Adrenal gland (tissue), 12 donors: ENCODE data around the gene HECA. TPM values are rescaled to one million over a fixed set of nuclear protein-coding genes. Genes with fewer than 3 reads are reported as not detected.
A peak's percentile ranks its signal among the peaks of the same experiment; 100 is the strongest.
"Not testable (repeated sequence)": the region's sequence is repeated elsewhere in the genome, so short reads cannot be mapped to it uniquely, and the experiment has no call there.

Source experiments
- DNase-seq, 7 donors: peaks; one replicate each; pipeline ENCODE4 v3.0.0-alpha.2; 2019 to 2020
- H3K27ac ChIP-seq, 5 donors: fragments of 200-600 bp; sonication (generic) in 4 of 5; 1 replicate in 3 of 5; 2 replicates in 2 of 5; pipeline versions ENCODE4 v1.5.1 to v1.8.0; 2016 to 2020; ENCODE audit warnings: mild to moderate bottlenecking in 1 of 5
- H3K27me3 ChIP-seq: fragments of 200-600 bp; 2 replicates; pipeline ENCODE4 v1.8.0; 2021
- H3K36me3 ChIP-seq, 2 donors: fragments of 200-600 bp; replicated peaks in 1 of 2; 1 replicate in 1 of 2; 2 replicates in 1 of 2; pipeline versions ENCODE4 v1.5.1 to v1.8.0; 2018 to 2022
- H3K4me1 ChIP-seq, 2 donors: fragments of 200-600 bp; replicated peaks in 1 of 2; 1 replicate in 1 of 2; 2 replicates in 1 of 2; pipeline versions ENCODE4 v1.5.1 to v1.8.0; 2018 to 2021
- H3K4me3 ChIP-seq, 4 donors: fragments of 200-600 bp; sonication (generic) in 3 of 4; one replicate each; pipeline ENCODE4 v1.5.1; 2016 to 2018
- H3K9me3 ChIP-seq, 3 donors: fragments of 200-600 bp; sonication (generic) in 1 of 3; replicated peaks in 1 of 3; 1 replicate in 2 of 3; 2 replicates in 1 of 3; pipeline versions ENCODE4 v1.5.1 to v1.8.0; 2016 to 2021
- POLR2A ChIP-seq, 2 donors: fragments of 450-650 bp; IDR thresholded peaks; one replicate each; pipeline ENCODE4 v1.6.1; 2017; ENCODE audit warnings: antibody characterized with exemption in 2 of 2, mild to moderate bottlenecking in 2 of 2, moderate library complexity in 1 of 2
- WGBS, 4 donors: extraction: QIAGEN DNeasy Blood & Tissue Kit in 2 of 4; methylation state at CpG; one replicate each; pipeline versions ENCODE4 v1.1.5 to v1.1.7; 2013 to 2017; 5-methylcytosine and 5-hydroxymethylcytosine counted together
- intact Hi-C, 2 donors: fragments of 100-400 bp; cut with DNase I; formaldehyde crosslinking; loops; one replicate each; pipeline versions ENCODE4 v1.14.1 to v1.15.0; 2022 to 2023
- polyA plus RNA-seq, 3 donors: library from polyadenylated mRNA; stranded (reverse); fragments of 200-250 nt in 2 of 3; fragments of 350-450 nt in 1 of 3; fragmentation: Illumina TruSeq in 1 of 3; extraction: RNeasy Lipid Tissue Mini Kit (QIAGEN cat#74804) in 1 of 3; gene quantifications; one replicate each; pipeline ENCODE4 v1.2.3, GENCODE V29; 2013 to 2014
- total RNA-seq, 9 donors: library from RNA; depleted of rRNA in 4 of 9; stranded (reverse); fragments of >200 nt in 4 of 9; fragments of 120-200 nt in 1 of 9; fragmentation: NEBNext Ultra II Directional in 1 of 9; extraction: Animal tissue kit (Norgen Biotek cat#: 25700) in 1 of 9; gene quantifications; one replicate each; pipeline versions ENCODE4 v1.1.0 to v1.2.4, GENCODE V29; 2013 to 2023
- TF ChIP-seq, protein P1 (sequence below), 6 experiments: fragments of 450-650 bp in 4 of 6; fragments of 200-600 bp in 2 of 6; sonication (generic) in 1 of 6; IDR thresholded peaks; 1 replicate in 5 of 6; 2 replicates in 1 of 6; pipeline versions ENCODE4 v1.5.1 to v1.8.0; 2016 to 2021; ENCODE audit warnings: antibody characterized with exemption in 6 of 6, mild to moderate bottlenecking in 2 of 6, moderate library complexity in 1 of 6
- donor health status: healthy with polysubstance abuse.
- donor health status: Bipolar disorder and iron deficiency.
- donor health status: DM: yes; HTN: yes; CAD: no.
- donor health status: DM: no; HTN: no; CAD: no.
- donor health status: DM: no; HTN: no; CAD: no.
- donor health status: DM: yes; HTN: yes; CAD: no.

Gene HECA
- total and polyA plus RNA-seq, 12 donors, result 6.5 to 30.0 (median 21.0) TPM

- Histone ChIP-seq H3K36me3 (no peaks in the 10 kb centered on the region), H3K27me3 (no peaks in the 10 kb centered on the region), H3K27ac (peak overlapping the region in 2 of 5 donors; percentile 2 to 53), H3K4me1 (peaks cover 4 to 10% of the 10 kb centered on the region in 2 donors), H3K4me3 (no peak overlapping the region), H3K9me3 (no peaks in the 10 kb centered on the region)
- intact Hi-C loops, result loop anchor here in 1 of 2 donors (10.0 kb wide), 1 partner anchor 231 kb away; no protein-coding TSS in a partner anchor
- DNase-seq, result no peak
- no peak for TF ChIP-seq POLR2A (IDR thresholded peaks at IDR 0.05)
- TF ChIP-seq, protein P1, sequence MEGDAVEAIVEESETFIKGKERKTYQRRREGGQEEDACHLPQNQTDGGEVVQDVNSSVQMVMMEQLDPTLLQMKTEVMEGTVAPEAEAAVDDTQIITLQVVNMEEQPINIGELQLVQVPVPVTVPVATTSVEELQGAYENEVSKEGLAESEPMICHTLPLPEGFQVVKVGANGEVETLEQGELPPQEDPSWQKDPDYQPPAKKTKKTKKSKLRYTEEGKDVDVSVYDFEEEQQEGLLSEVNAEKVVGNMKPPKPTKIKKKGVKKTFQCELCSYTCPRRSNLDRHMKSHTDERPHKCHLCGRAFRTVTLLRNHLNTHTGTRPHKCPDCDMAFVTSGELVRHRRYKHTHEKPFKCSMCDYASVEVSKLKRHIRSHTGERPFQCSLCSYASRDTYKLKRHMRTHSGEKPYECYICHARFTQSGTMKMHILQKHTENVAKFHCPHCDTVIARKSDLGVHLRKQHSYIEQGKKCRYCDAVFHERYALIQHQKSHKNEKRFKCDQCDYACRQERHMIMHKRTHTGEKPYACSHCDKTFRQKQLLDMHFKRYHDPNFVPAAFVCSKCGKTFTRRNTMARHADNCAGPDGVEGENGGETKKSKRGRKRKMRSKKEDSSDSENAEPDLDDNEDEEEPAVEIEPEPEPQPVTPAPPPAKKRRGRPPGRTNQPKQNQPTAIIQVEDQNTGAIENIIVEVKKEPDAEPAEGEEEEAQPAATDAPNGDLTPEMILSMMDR (IDR thresholded peaks at IDR 0.05), result no peak
These were observed 850 bp upstream of the HECA start for GRCh38 chr6:139134064-139134395.

- intact Hi-C loops, result loop anchor here in 1 of 2 donors (10.0 kb wide), 1 partner anchor 229 kb away; no protein-coding TSS in a partner anchor
- Histone ChIP-seq H3K4me3 (peak overlapping the region in 3 of 4 donors; percentile 54 to 96 (median 63)), H3K9me3 (no peaks in the 10 kb centered on the region), H3K27ac (peak overlapping the region; percentile 3 to 97 (median 88)), H3K4me1 (peaks cover 8 to 16% of the 10 kb centered on the region in 2 donors), H3K36me3 (no peaks in the 10 kb centered on the region), H3K27me3 (no peaks in the 10 kb centered on the region)
- peak; percentile 53 to 69 (median 62) for DNase-seq
- WGBS, 4 donors, result 0 to 1% (median 1%) methylated on average over 10 to 76 of the region's 76 CpGs
- TF ChIP-seq POLR2A (IDR thresholded peaks at IDR 0.05), result peak in 1 of 2 donors; percentile 29
- TF ChIP-seq, protein P1 (IDR thresholded peaks at IDR 0.05), result peak in 1 of 6 experiments; percentile 12
These were observed 982 bp downstream of the HECA start for GRCh38 chr6:139135578-139136545.

- TF ChIP-seq, protein P1 (IDR thresholded peaks at IDR 0.05), result no peak
- WGBS, 4 donors, result 70 to 83% (median 78%) methylated on average over 2 of the region's 2 CpGs
- Histone ChIP-seq H3K27ac (no peak overlapping the region), H3K9me3 (no peaks in the 10 kb centered on the region), H3K4me1 (peaks cover 8 to 16% of the 10 kb centered on the region in 2 donors), H3K4me3 (no peak overlapping the region), H3K27me3 (no peaks in the 10 kb centered on the region), H3K36me3 (no peaks in the 10 kb centered on the region)
- no peak for DNase-seq
- intact Hi-C loops, result loop anchor here in 1 of 2 donors (10.0 kb wide), 1 partner anchor 227 kb away; no protein-coding TSS in a partner anchor
These were observed 2.8 kb downstream of the HECA start for GRCh38 chr6:139137706-139138105.

GRCh38 chr6:139140854-139141253, 6.0 kb downstream of the HECA start:
- H3K36me3 ChIP-seq, H3K27me3 ChIP-seq, DNase-seq, H3K4me3 ChIP-seq, intact Hi-C loops, H3K27ac ChIP-seq, H3K9me3 ChIP-seq: not testable (repeated sequence)
- 87 to 96% (median 91%) methylated on average over 12 of the region's 12 CpGs for WGBS, 4 donors
- H3K4me1 ChIP-seq, result peaks cover 8 to 16% of the 10 kb centered on the region in 2 donors
